SK-N-SH (cell line): ENCODE measurements around the gene FRMD4B. TPM values are rescaled to one million over a fixed set of nuclear protein-coding genes. Genes with fewer than 3 reads are reported as not detected.

Source experiments
- CTCF ChIA-PET: fragments of 300-600, 350-600 bp; formaldehyde crosslinking; extraction: SDS; loops from one replicate; lab custom pipeline; 2021; lab: Yijun Ruan, JAX
- POLR2A ChIA-PET: fragments of 350-600 bp; sonication (Branson Sonifier 250); formaldehyde crosslinking; extraction: SDS; loops from one replicate; lab custom pipeline; 2020; ENCODE audit warnings: antibody characterized with exemption, inconsistent platforms; lab: Yijun Ruan, JAX
- DNase-seq: peaks from one replicate; pipeline ENCODE4 v3.0.0; 2012
- H2AFZ ChIP-seq: fragments of 200-600 bp; sonication (generic); 2 replicates; pipeline ENCODE4 v1.8.1; 2016; ENCODE audit warnings: antibody characterized with exemption, mild to moderate bottlenecking, low read depth
- H3F3A ChIP-seq: fragments of 200-600 bp; sonication (generic); replicated peaks from 2 replicates; pipeline ENCODE3; 2016; ENCODE audit warnings: antibody characterized with exemption, mild to moderate bottlenecking; ENCODE audit not compliant: insufficient read depth
- H3K27ac ChIP-seq, 2 experiments: fragments of 200-500 bp in 1 of 2; fragments of 200-600 bp in 1 of 2; sonication (Bioruptor generic) in 1 of 2; sonication (generic), shearing (Covaris generic) in 1 of 2; 2 replicates each; pipeline versions ENCODE4 v1.5.1 to v1.6.1; 2014 to 2016; ENCODE audit warnings: low read depth in 2 of 2, inconsistent platforms in 1 of 2, low read length in 1 of 2, mild to moderate bottlenecking in 1 of 2, mixed read lengths in 1 of 2
- H3K27me3 ChIP-seq: fragments of 200-600 bp; sonication (generic), shearing (Covaris generic); 2 replicates; pipeline ENCODE4 v1.6.1; 2016; ENCODE audit warnings: mixed run types; ENCODE audit not compliant: insufficient read depth
- H3K36me3 ChIP-seq, 2 experiments: fragments of 200-500 bp in 1 of 2; fragments of 200-600 bp in 1 of 2; sonication (Bioruptor generic) in 1 of 2; sonication (generic) in 1 of 2; replicated peaks in 1 of 2; 2 replicates each; pipeline versions ENCODE3 to v1.5.1; 2014 to 2016; ENCODE audit warnings: low read length in 1 of 2, mild to moderate bottlenecking in 1 of 2; ENCODE audit not compliant: insufficient read depth in 2 of 2, control insufficient read depth in 1 of 2
- H3K4me1 ChIP-seq, 2 experiments: fragments of 200-500 bp in 1 of 2; fragments of 200-600 bp in 1 of 2; sonication (Bioruptor generic) in 1 of 2; sonication (generic), shearing (Covaris generic) in 1 of 2; 2 replicates each; pipeline versions ENCODE4 v1.5.1 to v1.6.1; 2014 to 2016; ENCODE audit warnings: low read depth in 1 of 2, low read length in 1 of 2, mixed run types in 1 of 2; ENCODE audit not compliant: insufficient read depth in 2 of 2, control insufficient read depth in 1 of 2
- H3K4me2 ChIP-seq: fragments of 200-600 bp; sonication (generic), shearing (Covaris generic); 2 replicates; pipeline ENCODE4 v1.6.1; 2017; ENCODE audit warnings: mixed run types
- H3K4me3 ChIP-seq, 2 experiments: fragments of 200-500 bp in 1 of 2; fragments of 200-600 bp in 1 of 2; sonication (Bioruptor generic) in 1 of 2; sonication (generic), shearing (Covaris generic) in 1 of 2; 2 replicates each; pipeline versions ENCODE4 v1.5.1 to v1.8.1; 2014 to 2016; ENCODE audit warnings: low read depth in 2 of 2, inconsistent platforms in 1 of 2, low read length in 1 of 2, mild to moderate bottlenecking in 1 of 2, mixed read lengths in 1 of 2, moderate library complexity in 1 of 2
- H3K79me2 ChIP-seq: fragments of 200-600 bp; sonication (generic); 2 replicates; pipeline ENCODE4 v1.8.1; 2017; ENCODE audit warnings: mild to moderate bottlenecking; ENCODE audit not compliant: insufficient read depth
- H3K9ac ChIP-seq: fragments of 200-600 bp; sonication (generic); 2 replicates; pipeline ENCODE4 v1.6.1; 2017; ENCODE audit warnings: mixed run types
- H3K9me2 ChIP-seq: fragments of 200-600 bp; sonication (generic); 2 replicates; pipeline ENCODE4 v1.6.1; 2017; ENCODE audit warnings: mixed run types
- H3K9me3 ChIP-seq: fragments of 200-600 bp; sonication (generic); 2 replicates; pipeline ENCODE4 v1.6.1; 2017; ENCODE audit warnings: mixed run types, mild to moderate bottlenecking, moderate library complexity
- H4K20me1 ChIP-seq: fragments of 200-600 bp; sonication (generic); 2 replicates; pipeline ENCODE4 v1.6.1; 2017; ENCODE audit warnings: mild to moderate bottlenecking, mixed run types; ENCODE audit not compliant: insufficient read depth
- CHD2 ChIP-seq: fragments of 150-350 bp; IDR thresholded peaks from 2 replicates; pipeline ENCODE4 v1.6.1; 2018; ENCODE audit warnings: low read length; ENCODE audit not compliant: partially characterized antibody
- ELF1 ChIP-seq: IDR thresholded peaks from 2 replicates; pipeline ENCODE4 v1.4.0; 2012
- EP300 ChIP-seq, 2 experiments: IDR thresholded peaks; 2 replicates each; pipeline versions ENCODE4 v1.4.0 to v1.6.1; 2012; ENCODE audit warnings: borderline replicate concordance in 1 of 2, low read depth in 1 of 2, low read length in 1 of 2
- FOSL2 ChIP-seq: IDR thresholded peaks from 2 replicates; pipeline ENCODE4 v1.4.0; 2012; ENCODE audit warnings: low read depth, mild to moderate bottlenecking, moderate library complexity, borderline replicate concordance
- FOXJ3 ChIP-seq: sonication (generic); formaldehyde crosslinking; IDR thresholded peaks from 2 replicates; pipeline ENCODE4 v1.5.1; 2020; ENCODE audit warnings: mild to moderate bottlenecking, missing genetic modification reagents
- FOXM1 ChIP-seq: IDR thresholded peaks from 2 replicates; pipeline ENCODE4 v1.4.0; 2012; ENCODE audit warnings: low read depth, mild to moderate bottlenecking
- GABPA ChIP-seq: IDR thresholded peaks from 2 replicates; pipeline ENCODE4 v1.4.0; 2012; ENCODE audit warnings: low read depth, mild to moderate bottlenecking
- GATA2 ChIP-seq: sonication (generic); formaldehyde crosslinking; IDR thresholded peaks from 2 replicates; pipeline ENCODE4 v1.5.0; 2020; ENCODE audit warnings: mild to moderate bottlenecking, missing genetic modification reagents
- NFIC ChIP-seq: IDR thresholded peaks from 2 replicates; pipeline ENCODE4 v1.4.0; 2012; ENCODE audit warnings: borderline replicate concordance
- NRF1 ChIP-seq: IDR thresholded peaks from 2 replicates; pipeline ENCODE4 v1.6.1; 2012; ENCODE audit warnings: low read depth, mild to moderate bottlenecking, low read length
- PBX3 ChIP-seq: IDR thresholded peaks from 2 replicates; pipeline ENCODE4; 2012
- TCF12 ChIP-seq: IDR thresholded peaks from 2 replicates; pipeline ENCODE4 v1.4.0; 2012
- TEAD4 ChIP-seq: IDR thresholded peaks from 2 replicates; pipeline ENCODE4 v1.4.0; 2012; ENCODE audit warnings: mild to moderate bottlenecking, borderline replicate concordance; ENCODE audit not compliant: insufficient read depth
- USF2 ChIP-seq: fragments of 150-350 bp; IDR thresholded peaks from 2 replicates; pipeline ENCODE4 v1.6.1; 2017; ENCODE audit warnings: antibody characterized with exemption, low read length, low read depth, borderline replicate concordance
- YY1 ChIP-seq: IDR thresholded peaks from 2 replicates; pipeline ENCODE4 v1.4.0; 2012; ENCODE audit warnings: low read depth, mild to moderate bottlenecking
- ZBTB33 ChIP-seq: IDR thresholded peaks from 2 replicates; pipeline ENCODE4 v1.4.0; 2012; ENCODE audit warnings: low read depth, borderline replicate concordance
- WGBS: methylation state at CpG from one replicate; pipeline ENCODE4 v1.1.6; 2017; ENCODE audit warnings: low lambda C conversion rate; 5-methylcytosine and 5-hydroxymethylcytosine counted together
- polyA plus RNA-seq, 3 experiments: library from polyadenylated mRNA; depleted of rRNA; stranded (reverse); fragments of >200 nt; gene quantifications; 2 replicates each; pipeline ENCODE4 v1.2.3, GENCODE V29; 2012

The FRMD4B gene
- polyA plus RNA-seq, 1 of the 3 experiments (the other 2 are of a cell fraction) = 0.53 TPM

- no peaks in the 10 kb centered on the region for H3K27me3 ChIP-seq
- DNase-seq = no peak
- H3F3A ChIP-seq = no peaks in the 10 kb centered on the region
- H3K9ac ChIP-seq = no peak overlapping the region
- 32% methylated on average over 3 of the region's 3 CpGs for WGBS
- ChIA-PET CTCF (interaction anchor here (1.5 kb wide), 1 partner anchor 164 kb away, joined by 5 read pairs; no protein-coding TSS in a partner anchor), POLR2A (no interaction called here)
- H3K79me2 ChIP-seq = no peaks in the 10 kb centered on the region
- no peak overlapping the region for H2AFZ ChIP-seq
- H3K4me1 ChIP-seq = peaks cover 4 to 15% of the 10 kb centered on the region in 2 experiments; a peak in 3 of 4 replicates
- H3K4me3 ChIP-seq = no peak overlapping the region
- no peaks in the 10 kb centered on the region for H3K9me2 ChIP-seq
- no peak for TF ChIP-seq NRF1
- TF ChIP-seq TCF12 = peak; percentile 11; the same call in 1 of the 2 replicates
- no peak for TF ChIP-seq TEAD4
- TF ChIP-seq NFIC = 0 out of 2 replicates have a peak, but pooled peaks have one; percentile 20
- no peak for TF ChIP-seq YY1
- TF ChIP-seq FOSL2 = no peak
- TF ChIP-seq CHD2 = no peak
- TF ChIP-seq ELF1 = no peak
- TF ChIP-seq FOXM1 = no peak
- no peak overlapping the region for H3K4me2 ChIP-seq
- H4K20me1 ChIP-seq = no peaks in the 10 kb centered on the region
- H3K9me3 ChIP-seq = no peaks in the 10 kb centered on the region
- H3K36me3 ChIP-seq = no peaks in the 10 kb centered on the region
- no peak overlapping the region for H3K27ac ChIP-seq
Measured at GRCh38 chr3:69142090-69142489, 243.8 kb downstream of the FRMD4B start.

- Histone ChIP-seq H3K9me3 (no peaks in the 10 kb centered on the region), H3K9ac (no peak overlapping the region), H3K36me3 (no peaks in the 10 kb centered on the region), H4K20me1 (no peaks in the 10 kb centered on the region), H3K4me1 (peaks cover 4 to 15% of the 10 kb centered on the region in 2 experiments; a peak in 3 of 4 replicates), H3K4me3 (no peak overlapping the region), H3F3A (no peaks in the 10 kb centered on the region), H3K79me2 (no peaks in the 10 kb centered on the region), H3K27ac (no peak overlapping the region), H3K4me2 (no peak overlapping the region), H3K9me2 (no peaks in the 10 kb centered on the region), H2AFZ (no peak overlapping the region), H3K27me3 (no peaks in the 10 kb centered on the region)
- no peak for DNase-seq
- CTCF ChIA-PET = interaction anchor here (1.1 to 1.5 kb wide), 2 partner anchors 159 to 165 kb away, joined by 3 to 5 read pairs; no protein-coding TSS in a partner anchor
- no peak for TF ChIP-seq PBX3
- no peak for TF ChIP-seq GABPA
- TF ChIP-seq FOXM1 = no peak
- TF ChIP-seq FOXJ3 (CRISPR knock-in tag) = no peak
- no peak for TF ChIP-seq EP300 (IDR thresholded peaks at IDR 0.05; ENCODE audit: borderline replicate concordance in 1 of 2, low read depth in 1 of 2, low read length in 1 of 2)
- no peak for TF ChIP-seq ZBTB33
- no peak for TF ChIP-seq GATA2 (CRISPR knock-in tag)
- TF ChIP-seq USF2 = no peak
- no peak for TF ChIP-seq CHD2
- POLR2A ChIA-PET = no interaction called here
Measured at GRCh38 chr3:69141313-69141712, 244.6 kb downstream of the FRMD4B start.
